K562 (cell line): ENCODE measurements around the gene PYGB. TPM values are rescaled to one million over a fixed set of nuclear protein-coding genes. Genes with fewer than 3 reads are reported as not detected.

Source experiments
- ATAC-seq: fragments of 200-7000 bp; cut with Tn5 transposase; 3 replicates; pipeline ENCODE4 v1.9.1; 2020; ENCODE audit warnings: moderate library complexity
- BruUV-seq: library from RNA; stranded (reverse); fragments of 400-500 nt; replicated peaks from 2 replicates; lab custom pipeline; 2021; lab: Mats Ljungman, UMichigan
- CTCF ChIA-PET: fragments of 300-600 bp; formaldehyde crosslinking; extraction: SDS; loops from one replicate; lab custom pipeline; 2021; ENCODE audit warnings: low intra/inter-chr PET ratio; lab: Yijun Ruan, JAX
- POLR2A ChIA-PET: fragments of 300-600, 350-650 bp; sonication (Branson Sonifier 250); formaldehyde crosslinking; extraction: SDS; loops from one replicate; lab custom pipeline; 2021; ENCODE audit warnings: antibody characterized with exemption, inconsistent platforms; lab: Yijun Ruan, JAX
- DNase-seq, 4 experiments: peaks; one replicate each; pipeline versions ENCODE4 v3.0.0 to v3.0.0-alpha.2; 2011 to 2018; ENCODE audit warnings: low spot score in 3 of 4, mixed read lengths in 3 of 4; ENCODE audit errors: extremely low read depth in 1 of 4
- FAIRE-seq: peaks from 2 replicates; lab custom pipeline; 2011; peaks lifted over from hg19 to GRCh38; lab: Jason Lieb, UNC
- H2AFZ ChIP-seq: 2 replicates; pipeline ENCODE4 v1.6.0; 2011; ENCODE audit warnings: low read depth, low read length, control low read depth, inconsistent platforms
- H3K27ac ChIP-seq: fragments of 200-600 bp; 3 replicates; pipeline ENCODE4 v1.8.0; 2011; ENCODE audit warnings: low read depth, mild to moderate bottlenecking, control low read depth, inconsistent platforms, low read length, moderate library complexity, mixed read lengths; ENCODE audit errors: extremely low read depth
- H3K27me3 ChIP-seq, 2 experiments: fragments of 300-600 bp in 1 of 2; 2 replicates in 1 of 2; 3 replicates in 1 of 2; pipeline versions ENCODE4 v1.6.0 to v1.8.0; 2011; ENCODE audit warnings: inconsistent platforms in 2 of 2, low read length in 2 of 2, mild to moderate bottlenecking in 1 of 2, mixed read lengths in 1 of 2, moderate library complexity in 1 of 2; ENCODE audit not compliant: control insufficient read depth in 2 of 2, insufficient read depth in 2 of 2
- H3K36me3 ChIP-seq: fragments of 300-600 bp; 3 replicates; pipeline ENCODE4 v1.8.0; 2011; ENCODE audit warnings: mild to moderate bottlenecking, low read length, inconsistent platforms; ENCODE audit not compliant: control insufficient read depth, insufficient read depth
- H3K4me1 ChIP-seq, 2 experiments: fragments of 200-600 bp in 1 of 2; replicated peaks in 1 of 2; 2 replicates in 1 of 2; 3 replicates in 1 of 2; pipeline versions ENCODE4 v1.5.1 to v1.8.0; 2011; ENCODE audit warnings: inconsistent platforms in 2 of 2, low read length in 2 of 2, mild to moderate bottlenecking in 1 of 2, mixed read lengths in 1 of 2, moderate library complexity in 1 of 2; ENCODE audit not compliant: control insufficient read depth in 2 of 2, insufficient read depth in 2 of 2
- H3K4me2 ChIP-seq: 2 replicates; pipeline ENCODE4 v1.6.1; 2011; ENCODE audit warnings: low read length, control low read depth, inconsistent platforms, mixed read lengths; ENCODE audit not compliant: insufficient read depth
- H3K4me3 ChIP-seq: fragments of 200-600 bp; sonication (generic), shearing (Covaris generic); 2 replicates; pipeline ENCODE4 v1.5.1; 2016; ENCODE audit warnings: control low read depth, inconsistent platforms
- H3K79me2 ChIP-seq: fragments of 200-600 bp; 3 replicates; pipeline ENCODE4 v1.8.0; 2011; ENCODE audit warnings: low read length, inconsistent platforms; ENCODE audit not compliant: control insufficient read depth, insufficient read depth
- H3K9ac ChIP-seq, 2 experiments: 2 replicates each; pipeline versions ENCODE4 v1.6.0 to v1.6.1; 2011; ENCODE audit warnings: low read depth in 2 of 2, low read length in 2 of 2, control low read depth in 1 of 2, inconsistent platforms in 1 of 2, mild to moderate bottlenecking in 1 of 2, mixed read lengths in 1 of 2; ENCODE audit not compliant: insufficient read depth in 1 of 2
- H3K9me1 ChIP-seq: one replicate; pipeline ENCODE4 v1.6.0; 2011; ENCODE audit warnings: inconsistent platforms, mild to moderate bottlenecking, low read length, moderate library complexity; ENCODE audit not compliant: control insufficient read depth, insufficient read depth
- H3K9me3 ChIP-seq: replicated peaks from 2 replicates; pipeline ENCODE4 v1.5.1; 2011; ENCODE audit warnings: low read depth, low read length, inconsistent platforms; ENCODE audit not compliant: control insufficient read depth, insufficient read depth
- H4K20me1 ChIP-seq: replicated peaks from 2 replicates; pipeline ENCODE4 v1.6.1; 2011; ENCODE audit warnings: low read length, inconsistent platforms, mixed read lengths; ENCODE audit not compliant: control insufficient read depth, insufficient read depth
- POLR2A ChIP-seq: fragments of 450-650 bp; conservative IDR thresholded peaks from 2 replicates; pipeline ENCODE4 v1.6.1; 2016
- POLR2G ChIP-seq: fragments of 200-400 bp; formaldehyde crosslinking; IDR thresholded peaks from 2 replicates; pipeline ENCODE4 v1.6.1; 2017; ENCODE audit warnings: low read depth, mild to moderate bottlenecking, antibody characterized with exemption, low read length, moderate library complexity
- ZBTB9 ChIP-seq: fragments of 450-650 bp; formaldehyde crosslinking; IDR thresholded peaks from 2 replicates; pipeline ENCODE4 v1.4.0; 2020; ENCODE audit warnings: mild to moderate bottlenecking, moderate library complexity
- WGBS: fragments of 100-300 bp; shearing (Covaris generic); methylation state at CpG from one replicate; pipeline ENCODE4 v1.1.6; 2016; ENCODE audit warnings: low coverage, mixed read lengths; ENCODE audit not compliant: insufficient coverage; ENCODE audit errors: missing lambda C conversion rate; 5-methylcytosine and 5-hydroxymethylcytosine counted together
- in situ Hi-C: fragments of 300-500 bp; cut with MboI; formaldehyde crosslinking; loops from 4 replicates; pipeline ENCODE4 v1.15.0; 2018; ENCODE audit warnings: inconsistent platforms, mixed read lengths
- intact Hi-C: fragments of 100-400 bp; cut with micrococcal nuclease; formaldehyde crosslinking; loops from 2 replicates; pipeline ENCODE4 v1.14.2; 2022
- polyA plus RNA-seq, 8 experiments: library from polyadenylated mRNA; depleted of rRNA in 4 of 8; stranded (reverse) in 5 of 8; unstranded in 3 of 8; fragments of >200 nt; fragmentation: Nextera tagmentation in 2 of 8; fragmentation: Illumina TruSeq in 1 of 8; extraction: Ambion mirVana in 2 of 8; extraction: Trizol in 1 of 8; gene quantifications; 2 replicates each; pipeline versions ENCODE4 v1.2.1 to v1.2.3, GENCODE V29; 2011 to 2014; ENCODE audit warnings: inconsistent platforms in 1 of 8, missing spikeins in 1 of 8
- total RNA-seq, 7 experiments: library from RNA; depleted of rRNA in 6 of 7; stranded (reverse); fragments of >200 nt in 6 of 7; fragmentation: Illumina TruSeq in 2 of 7; extraction: Trizol in 2 of 7; gene quantifications; 2 replicates each; pipeline versions ENCODE4 v1.2.1 to v1.2.3, GENCODE V29; 2011 to 2021; ENCODE audit warnings: low replicate concordance in 1 of 7

The PYGB gene
- total and polyA plus RNA-seq, 9 of the 15 experiments (the other 6 are each of a cell fraction or from before 2014, with no cell fraction given), result 0.34 to 18.0 (median 9.8) TPM

- Histone ChIP-seq H3K9me1 (no peaks in the 10 kb centered on the region), H3K36me3 (peaks cover 13% of the 10 kb centered on the region; the same call in 1 of the 3 replicates), H3K9ac (no peak overlapping the region), H3K4me1 (no peaks in the 10 kb centered on the region), H3K4me3 (no peak overlapping the region), H3K4me2 (no peak overlapping the region), H3K27ac (no peak overlapping the region), H4K20me1 (no peaks in the 10 kb centered on the region), H3K79me2 (no peaks in the 10 kb centered on the region), H2AFZ (no peak overlapping the region), H3K9me3 (no peaks in the 10 kb centered on the region), H3K27me3 (no peaks in the 10 kb centered on the region)
- no peak for DNase-seq
- BruUV-seq, result no TSS peak
- in situ Hi-C loops, result no loop called here
- ATAC-seq, result no peak
- intact Hi-C loops, result no loop called here
- ChIA-PET POLR2A (no interaction called here), CTCF (no interaction called here)
- 68% methylated on average over 7 of the region's 20 CpGs for WGBS
- TF ChIP-seq POLR2G (peak; percentile 42), POLR2A (no peak)
- no peak for FAIRE-seq
Observed at GRCh38 chr20:25275813-25276532, 28.1 kb downstream of the PYGB start.

GRCh38 chr20:25276533-25277050, 28.7 kb downstream of the PYGB start:
- POLR2A ChIA-PET, result no interaction called here
- Histone ChIP-seq H3K4me3 (no peak overlapping the region), H3K79me2 (no peaks in the 10 kb centered on the region), H3K4me1 (no peaks in the 10 kb centered on the region), H3K4me2 (no peak overlapping the region), H3K9me1 (no peaks in the 10 kb centered on the region), H3K9ac (no peak overlapping the region), H3K27ac (no peak overlapping the region), H4K20me1 (no peaks in the 10 kb centered on the region), H3K27me3 (no peaks in the 10 kb centered on the region), H2AFZ (no peak overlapping the region), H3K36me3 (peaks cover 10% of the 10 kb centered on the region; the same call in 1 of the 3 replicates), H3K9me3 (no peaks in the 10 kb centered on the region)
- in situ Hi-C loops, result no loop called here
- CTCF ChIA-PET, result no interaction called here
- FAIRE-seq (no peak), ATAC-seq (no peak), DNase-seq (no peak)
- intact Hi-C loops, result no loop called here
- BruUV-seq, result no TSS peak
- 95% methylated on average over 7 of the region's 24 CpGs for WGBS
- TF ChIP-seq POLR2G, result peak; percentile 29; the same call in 1 of the 2 replicates
- TF ChIP-seq ZBTB9 (CRISPR knock-in tag), result no peak
